Endothelial cell of umbilical vein (primary cell): ENCODE measurements around the gene AUH. TPM values are rescaled to one million over a fixed set of nuclear protein-coding genes. Genes with fewer than 3 reads are reported as not detected.

Experiments
- BruUV-seq: library from RNA; stranded (reverse); fragments of 400-500 nt; replicated peaks from 2 replicates; lab custom pipeline; 2021; lab: Mats Ljungman, UMichigan
- CTCF ChIA-PET: fragments of 300-600, 350-600 bp; sonication (Branson Sonifier 250); formaldehyde crosslinking; loops from one replicate; lab custom pipeline; 2021; ENCODE audit warnings: antibody characterized with exemption, inconsistent platforms; lab: Charles Lee
- POLR2A ChIA-PET: fragments of 300-600, 350-600 bp; sonication (Branson Sonifier 250); formaldehyde crosslinking; loops from one replicate; lab custom pipeline; 2021; ENCODE audit warnings: antibody characterized with exemption, inconsistent platforms; lab: Charles Lee
- DNase-seq: peaks from one replicate; pipeline ENCODE4 v3.0.0-alpha.2; 2011; ENCODE audit warnings: low read depth, low spot score
- FAIRE-seq: peaks from 2 replicates; lab custom pipeline; 2011; peaks lifted over from hg19 to GRCh38; lab: Jason Lieb, UNC
- H2AFZ ChIP-seq: 2 replicates; pipeline ENCODE4 v1.6.0; 2012; ENCODE audit warnings: low read depth, low read length, control low read depth, inconsistent platforms
- H3K27ac ChIP-seq: 2 replicates; pipeline ENCODE4 v1.5.1; 2011; ENCODE audit warnings: low read depth, mild to moderate bottlenecking, control low read depth, low read length, moderate library complexity; ENCODE audit not compliant: insufficient read depth
- H3K27me3 ChIP-seq, 2 experiments: 2 replicates each; pipeline versions ENCODE4 v1.6.0 to v1.6.1; 2011; ENCODE audit warnings: low read length in 2 of 2, mixed read lengths in 1 of 2; ENCODE audit not compliant: control insufficient read depth in 2 of 2, insufficient read depth in 2 of 2
- H3K36me3 ChIP-seq, 2 experiments: 2 replicates in 1 of 2; 3 replicates in 1 of 2; pipeline ENCODE4 v1.5.1; 2011; ENCODE audit warnings: low read length in 2 of 2, mild to moderate bottlenecking in 1 of 2, moderate library complexity in 1 of 2; ENCODE audit not compliant: control insufficient read depth in 2 of 2, insufficient read depth in 2 of 2; ENCODE audit errors: extremely low read depth in 1 of 2
- H3K4me1 ChIP-seq: 3 replicates; pipeline ENCODE4 v1.5.1; 2011; ENCODE audit warnings: mild to moderate bottlenecking, low read length; ENCODE audit not compliant: control insufficient read depth, insufficient read depth; ENCODE audit errors: extremely low read depth
- H3K4me2 ChIP-seq: 2 replicates; pipeline ENCODE4 v1.6.1; 2011; ENCODE audit warnings: low read length, control low read depth, mixed read lengths; ENCODE audit not compliant: insufficient read depth
- H3K4me3 ChIP-seq, 3 experiments: fragments of 200-600 bp in 1 of 3; sonication (generic), shearing (Covaris generic) in 1 of 3; replicated peaks in 1 of 3; 2 replicates each; pipeline ENCODE4 v1.5.1; 2011 to 2016; ENCODE audit warnings: control low read depth in 3 of 3, low read length in 3 of 3, mild to moderate bottlenecking in 2 of 3, inconsistent platforms in 1 of 3, low read depth in 1 of 3, moderate library complexity in 1 of 3; ENCODE audit not compliant: insufficient read depth in 1 of 3
- H3K79me2 ChIP-seq: 2 replicates; pipeline ENCODE4 v1.6.0; 2012; ENCODE audit warnings: low read length, inconsistent platforms; ENCODE audit not compliant: control insufficient read depth, insufficient read depth
- H3K9ac ChIP-seq: replicated peaks from 2 replicates; pipeline ENCODE3; 2011; ENCODE audit warnings: low read length, control low read depth; ENCODE audit not compliant: insufficient read depth; ENCODE audit errors: extremely low read depth
- H3K9me1 ChIP-seq: replicated peaks from 3 replicates; pipeline ENCODE4 v1.6.0; 2011; ENCODE audit warnings: mild to moderate bottlenecking, low read length; ENCODE audit not compliant: control insufficient read depth, insufficient read depth; ENCODE audit errors: extremely low read depth
- H3K9me3 ChIP-seq: replicated peaks from 2 replicates; pipeline ENCODE4 v1.5.1; 2012; ENCODE audit warnings: low read length, inconsistent platforms; ENCODE audit not compliant: control insufficient read depth, insufficient read depth
- H4K20me1 ChIP-seq: replicated peaks from 2 replicates; pipeline ENCODE3; 2011; ENCODE audit warnings: mild to moderate bottlenecking, low read length; ENCODE audit not compliant: control insufficient read depth, insufficient read depth; ENCODE audit errors: extremely low read depth
- EZH2 ChIP-seq: IDR thresholded peaks from 2 replicates; pipeline ENCODE4 v1.6.1; 2012; ENCODE audit warnings: borderline replicate concordance, low read depth, mild to moderate bottlenecking, moderate library complexity, low read length, inconsistent platforms; ENCODE audit not compliant: severe bottlenecking
- FOS ChIP-seq: IDR thresholded peaks from 2 replicates; pipeline ENCODE4 v1.6.1; 2011; ENCODE audit warnings: mild to moderate bottlenecking, low read length, moderate library complexity, borderline replicate concordance; ENCODE audit not compliant: insufficient read depth
- GATA2 ChIP-seq: IDR thresholded peaks from 2 replicates; pipeline ENCODE4 v1.7.0; 2011; ENCODE audit warnings: low read depth, mild to moderate bottlenecking, moderate library complexity, mixed read lengths, low read length; ENCODE audit not compliant: insufficient read length, insufficient read depth
- JUN ChIP-seq: IDR thresholded peaks from 2 replicates; pipeline ENCODE4 v1.6.1; 2011; ENCODE audit warnings: borderline replicate concordance, low read depth; ENCODE audit not compliant: insufficient read length, insufficient read depth
- MYC ChIP-seq: IDR thresholded peaks from one replicate; pipeline ENCODE4 v1.6.1; 2011; ENCODE audit warnings: mild to moderate bottlenecking, low read depth, low read length
- POLR2A ChIP-seq: IDR thresholded peaks from 2 replicates; pipeline ENCODE4 v1.6.1; 2012; ENCODE audit warnings: low read depth, mild to moderate bottlenecking, control low read depth, low read length
- POLR2AphosphoS5 ChIP-seq: IDR thresholded peaks from 2 replicates; pipeline ENCODE4 v1.6.1; 2012; ENCODE audit warnings: low read depth, mild to moderate bottlenecking, control low read depth, low read length, moderate library complexity; ENCODE audit not compliant: insufficient read depth
- dilution Hi-C: fragments of 300-500 bp; cut with MboI; formaldehyde crosslinking; loops from one replicate; pipeline ENCODE4 v1.15.0; 2019; ENCODE audit warnings: low sequenced_read_pairs; ENCODE audit not compliant: extremely low pct_ligation_motif_present
- intact Hi-C: fragments of 100-400 bp; cut with micrococcal nuclease; formaldehyde crosslinking; loops from one replicate; pipeline ENCODE4 v1.10.0; 2022
- polyA plus RNA-seq, 4 experiments: library from polyadenylated mRNA; depleted of rRNA in 3 of 4; stranded (reverse) in 3 of 4; unstranded in 1 of 4; fragments of >200 nt; gene quantifications; 2 replicates each; pipeline versions ENCODE4 v1.2.1 to v1.2.3, GENCODE V29; 2011 to 2012; ENCODE audit warnings: missing spikeins in 1 of 4
- total RNA-seq: library from RNA; stranded (reverse); gene quantifications from 2 replicates; pipeline ENCODE4 v1.2.3, GENCODE V29; 2021
- TF ChIP-seq, protein P1 (sequence below): IDR thresholded peaks from 2 replicates; pipeline ENCODE4 v1.6.1; 2011; ENCODE audit not compliant: insufficient read depth, insufficient read length
- TF ChIP-seq, protein P2 (sequence below), 2 donors: IDR thresholded peaks; 1 replicate in 1 of 2; 2 replicates in 1 of 2; pipeline ENCODE4 v1.5.1; 2011; ENCODE audit warnings: low read length in 2 of 2, mild to moderate bottlenecking in 2 of 2, moderate library complexity in 2 of 2, control low read depth in 1 of 2, inconsistent platforms in 1 of 2, low read depth in 1 of 2; ENCODE audit not compliant: insufficient read depth in 1 of 2; ENCODE audit errors: extremely low read depth in 1 of 2

The AUH gene
- total and polyA plus RNA-seq, 2 donors (not counting 3 experiments of a cell fraction or from before 2014, with no cell fraction given), result 2.3 to 9.2 TPM

DNA sequence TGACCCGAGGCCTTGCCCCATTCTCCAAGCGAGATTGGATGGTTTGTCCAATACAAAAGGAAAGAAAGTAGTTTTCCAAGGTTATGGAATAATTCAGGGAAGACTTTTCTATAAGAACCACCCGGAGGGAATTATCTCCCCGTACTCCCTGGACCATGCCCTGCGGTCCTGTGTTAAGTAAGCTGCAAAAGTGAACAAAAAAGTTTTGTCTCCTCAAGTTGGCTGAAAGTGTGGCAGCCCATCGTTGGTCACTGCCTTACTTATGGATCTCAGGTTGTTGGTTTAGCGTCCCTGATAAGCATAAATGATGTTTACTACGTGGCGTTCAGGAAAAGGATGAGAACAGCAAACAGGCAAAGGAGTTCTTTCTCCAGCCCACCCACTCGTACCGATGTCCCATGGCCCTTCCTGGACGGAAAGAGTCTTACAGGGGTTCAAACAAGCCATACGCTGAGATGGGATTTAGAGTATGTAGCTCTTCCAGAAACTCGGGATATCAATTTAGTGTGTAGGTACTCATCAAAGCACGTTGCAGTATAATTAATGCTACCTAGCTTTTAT is 413 bp upstream of the AUH start:
- DNase-seq, result no peak
- Histone ChIP-seq H3K4me2 (peak overlapping the region; percentile 92), H3K4me3 (peak overlapping the region; percentile 84 to 95 (median 88)), H3K9me3 (no peaks in the 10 kb centered on the region), H3K9ac (no peak overlapping the region), H3K27me3 (peaks cover 0 to 2% of the 10 kb centered on the region in 2 experiments), H3K79me2 (peaks cover 10% of the 10 kb centered on the region), H3K36me3 (no peaks in the 10 kb centered on the region), H2AFZ (peak overlapping the region; percentile 98), H4K20me1 (no peaks in the 10 kb centered on the region), H3K4me1 (peaks cover 15% of the 10 kb centered on the region), H3K9me1 (no peaks in the 10 kb centered on the region), H3K27ac (peak overlapping the region; percentile 26)
- dilution Hi-C loops, result no loop called here
- TF ChIP-seq, protein P1, sequence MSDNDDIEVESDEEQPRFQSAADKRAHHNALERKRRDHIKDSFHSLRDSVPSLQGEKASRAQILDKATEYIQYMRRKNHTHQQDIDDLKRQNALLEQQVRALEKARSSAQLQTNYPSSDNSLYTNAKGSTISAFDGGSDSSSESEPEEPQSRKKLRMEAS, result no peak
- TF ChIP-seq FOS (no peak), POLR2AphosphoS5 (no peak), MYC (no peak), EZH2 (no peak), GATA2 (no peak), JUN (no peak), POLR2A (no peak)
- TF ChIP-seq, protein P2, sequence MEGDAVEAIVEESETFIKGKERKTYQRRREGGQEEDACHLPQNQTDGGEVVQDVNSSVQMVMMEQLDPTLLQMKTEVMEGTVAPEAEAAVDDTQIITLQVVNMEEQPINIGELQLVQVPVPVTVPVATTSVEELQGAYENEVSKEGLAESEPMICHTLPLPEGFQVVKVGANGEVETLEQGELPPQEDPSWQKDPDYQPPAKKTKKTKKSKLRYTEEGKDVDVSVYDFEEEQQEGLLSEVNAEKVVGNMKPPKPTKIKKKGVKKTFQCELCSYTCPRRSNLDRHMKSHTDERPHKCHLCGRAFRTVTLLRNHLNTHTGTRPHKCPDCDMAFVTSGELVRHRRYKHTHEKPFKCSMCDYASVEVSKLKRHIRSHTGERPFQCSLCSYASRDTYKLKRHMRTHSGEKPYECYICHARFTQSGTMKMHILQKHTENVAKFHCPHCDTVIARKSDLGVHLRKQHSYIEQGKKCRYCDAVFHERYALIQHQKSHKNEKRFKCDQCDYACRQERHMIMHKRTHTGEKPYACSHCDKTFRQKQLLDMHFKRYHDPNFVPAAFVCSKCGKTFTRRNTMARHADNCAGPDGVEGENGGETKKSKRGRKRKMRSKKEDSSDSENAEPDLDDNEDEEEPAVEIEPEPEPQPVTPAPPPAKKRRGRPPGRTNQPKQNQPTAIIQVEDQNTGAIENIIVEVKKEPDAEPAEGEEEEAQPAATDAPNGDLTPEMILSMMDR (IDR thresholded peaks at IDR 0.05; ENCODE audit: extremely low read depth in 1 of 2, insufficient read depth in 1 of 2, low read depth in 1 of 2, low read length in 2 of 2), result no peak
- no peak for FAIRE-seq
- intact Hi-C loops, result loop anchor here (2.0 kb wide), 1 partner anchor 17 kb away; no protein-coding TSS in a partner anchor
- ChIA-PET POLR2A (no interaction called here), CTCF (interaction anchor here (0.5 to 2.6 kb wide), 6 partner anchors 10 to 325 kb away, joined by 3 to 8 read pairs (median 4); no protein-coding TSS in a partner anchor)
- BruUV-seq, result no TSS peak
